Neutrophil (primary cell): Measurements from ENCODE around the gene OST4.

ENCODE experiments used
- H3K27ac ChIP-seq: fragments of 200-600 bp; sonication (generic); 2 replicates; pipeline ENCODE4 v1.5.1; 2016; ENCODE audit warnings: mild to moderate bottlenecking, moderate library complexity
- H3K27me3 ChIP-seq: fragments of 200-600 bp; sonication (generic); 2 replicates; pipeline ENCODE4 v1.6.0; 2016; ENCODE audit warnings: mild to moderate bottlenecking
- H3K36me3 ChIP-seq: fragments of 200-600 bp; sonication (generic); 2 replicates; pipeline ENCODE4 v1.5.1; 2017
- H3K4me1 ChIP-seq, 2 experiments: fragments of 200-600 bp in 1 of 2; sonication (generic) in 1 of 2; 1 replicate in 1 of 2; 2 replicates in 1 of 2; pipeline versions ENCODE4 v1.5.1 to v1.6.1; 2013 to 2016; ENCODE audit warnings: low read depth in 1 of 2, low read length in 1 of 2, mild to moderate bottlenecking in 1 of 2, moderate library complexity in 1 of 2; ENCODE audit not compliant: control insufficient read depth in 1 of 2, insufficient read depth in 1 of 2
- H3K4me3 ChIP-seq, 2 experiments: fragments of 200-600 bp in 1 of 2; sonication (generic) in 1 of 2; 1 replicate in 1 of 2; 2 replicates in 1 of 2; pipeline ENCODE4 v1.5.1; 2013 to 2016; ENCODE audit warnings: low read depth in 1 of 2, low read length in 1 of 2, mild to moderate bottlenecking in 1 of 2, moderate library complexity in 1 of 2
- H3K9me3 ChIP-seq: fragments of 200-600 bp; sonication (generic); 2 replicates; pipeline ENCODE4 v1.5.1; 2016
- TF ChIP-seq, protein P1 (sequence below): fragments of 200-600 bp; sonication (generic); IDR thresholded peaks from 2 replicates; pipeline ENCODE4 v1.5.1; 2016; ENCODE audit warnings: antibody characterized with exemption

OST4 gene

DNA sequence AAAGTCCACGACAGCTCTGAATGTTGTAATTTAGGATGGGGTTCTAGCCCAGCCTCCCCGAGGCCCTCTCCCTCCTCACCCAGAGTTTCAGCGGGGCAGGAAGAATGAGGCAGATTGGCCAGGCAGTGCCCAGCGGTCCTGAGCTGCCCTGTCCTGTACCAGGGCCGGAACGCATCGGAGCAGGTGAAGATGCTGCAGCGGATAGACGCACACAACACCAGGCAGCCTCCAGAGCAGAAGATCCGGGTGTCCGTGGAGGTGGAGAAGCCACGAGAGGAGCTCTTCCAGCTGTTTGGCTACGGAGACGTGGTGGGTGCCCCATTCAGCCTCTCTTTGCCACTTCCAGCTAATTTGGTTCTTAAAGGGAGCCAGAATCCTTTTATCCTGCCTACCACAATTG, 25.9 kb upstream of the OST4 start:
- no peak overlapping the region for H3K27ac ChIP-seq
- no peaks in the 10 kb centered on the region for H3K9me3 ChIP-seq
- TF ChIP-seq, protein P1, sequence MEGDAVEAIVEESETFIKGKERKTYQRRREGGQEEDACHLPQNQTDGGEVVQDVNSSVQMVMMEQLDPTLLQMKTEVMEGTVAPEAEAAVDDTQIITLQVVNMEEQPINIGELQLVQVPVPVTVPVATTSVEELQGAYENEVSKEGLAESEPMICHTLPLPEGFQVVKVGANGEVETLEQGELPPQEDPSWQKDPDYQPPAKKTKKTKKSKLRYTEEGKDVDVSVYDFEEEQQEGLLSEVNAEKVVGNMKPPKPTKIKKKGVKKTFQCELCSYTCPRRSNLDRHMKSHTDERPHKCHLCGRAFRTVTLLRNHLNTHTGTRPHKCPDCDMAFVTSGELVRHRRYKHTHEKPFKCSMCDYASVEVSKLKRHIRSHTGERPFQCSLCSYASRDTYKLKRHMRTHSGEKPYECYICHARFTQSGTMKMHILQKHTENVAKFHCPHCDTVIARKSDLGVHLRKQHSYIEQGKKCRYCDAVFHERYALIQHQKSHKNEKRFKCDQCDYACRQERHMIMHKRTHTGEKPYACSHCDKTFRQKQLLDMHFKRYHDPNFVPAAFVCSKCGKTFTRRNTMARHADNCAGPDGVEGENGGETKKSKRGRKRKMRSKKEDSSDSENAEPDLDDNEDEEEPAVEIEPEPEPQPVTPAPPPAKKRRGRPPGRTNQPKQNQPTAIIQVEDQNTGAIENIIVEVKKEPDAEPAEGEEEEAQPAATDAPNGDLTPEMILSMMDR = no peak
- no peak overlapping the region for H3K4me3 ChIP-seq
- no peaks in the 10 kb centered on the region for H3K36me3 ChIP-seq
- peaks cover 11 to 12% of the 10 kb centered on the region in 2 experiments for H3K4me1 ChIP-seq
- H3K27me3 ChIP-seq = no peaks in the 10 kb centered on the region

DNA sequence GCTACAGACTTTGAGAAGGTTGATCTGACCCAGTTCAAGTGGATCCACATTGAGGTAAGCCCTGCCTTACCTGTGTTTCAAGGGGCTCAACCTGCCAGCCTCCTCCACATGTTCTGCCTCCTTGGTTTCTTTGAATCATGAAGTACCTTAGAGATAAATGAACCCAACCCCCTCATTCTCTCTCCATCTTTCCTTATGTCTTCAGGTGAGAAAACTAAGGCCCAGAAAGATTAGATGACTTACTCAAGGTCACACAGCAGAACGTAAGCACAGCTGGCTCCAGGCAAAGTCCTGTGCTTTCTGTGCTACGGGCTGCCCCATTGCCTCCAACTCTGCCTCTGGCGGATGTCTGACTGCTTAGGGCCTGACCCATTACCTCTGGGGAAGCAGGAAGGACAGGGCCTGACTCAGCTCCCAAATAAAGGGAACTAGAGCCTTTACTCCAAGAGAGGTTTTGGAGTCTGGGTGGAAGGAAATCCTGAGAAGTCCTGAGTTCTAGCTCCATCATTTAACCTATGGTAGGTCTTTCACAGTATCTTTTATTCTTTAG, 25.4 kb upstream of the OST4 start:
- no peaks in the 10 kb centered on the region for H3K36me3 ChIP-seq
- no peaks in the 10 kb centered on the region for H3K9me3 ChIP-seq
- no peaks in the 10 kb centered on the region for H3K27me3 ChIP-seq
- H3K27ac ChIP-seq = peak overlapping the region; percentile 17
- TF ChIP-seq, protein P1 = no peak
- peaks cover 11 to 12% of the 10 kb centered on the region in 2 experiments for H3K4me1 ChIP-seq
- no peak overlapping the region for H3K4me3 ChIP-seq

DNA sequence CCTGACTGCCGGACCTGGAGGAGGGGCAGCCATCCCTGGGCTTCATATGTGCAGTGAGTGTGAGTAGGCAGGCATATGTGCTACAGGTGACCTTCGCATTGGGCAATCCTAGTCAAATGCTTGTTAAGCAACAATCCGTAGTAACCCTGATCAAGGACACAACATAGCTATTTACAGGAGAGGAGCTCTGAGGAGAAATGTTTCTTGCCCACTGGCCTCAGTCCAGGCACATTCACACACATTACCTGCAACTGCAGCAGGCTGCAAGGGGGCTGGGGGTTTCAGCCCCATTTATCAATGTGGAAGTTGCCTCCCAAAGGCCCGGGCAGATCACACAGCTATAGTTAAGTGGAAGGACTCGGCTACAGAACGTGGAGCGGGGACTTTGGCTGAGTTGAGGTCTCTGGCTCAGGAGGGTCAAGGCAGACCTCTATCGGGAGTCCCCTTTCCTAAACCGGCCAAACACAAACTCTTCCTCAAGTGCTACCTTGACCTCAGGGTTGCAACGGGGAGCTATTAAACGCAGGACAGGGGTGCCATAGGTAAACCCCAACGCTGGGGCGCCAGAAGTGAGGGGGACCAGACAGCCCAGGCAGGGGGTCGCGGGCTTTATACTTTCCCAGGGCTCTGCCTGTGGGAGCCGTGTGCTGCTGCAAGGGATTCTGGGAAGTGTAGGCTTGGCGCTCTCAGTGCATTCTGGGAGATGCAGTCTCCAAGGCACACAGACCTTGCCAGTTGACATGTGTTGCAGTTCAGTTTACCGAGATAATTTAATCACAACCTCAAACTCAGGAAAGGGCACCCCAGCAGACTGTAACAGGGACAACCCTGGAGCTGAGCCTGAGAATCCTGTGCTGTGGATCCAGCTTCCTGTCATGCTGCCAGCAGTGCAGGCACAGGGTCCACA, 24.5 kb upstream of the OST4 start:
- H3K36me3 ChIP-seq = no peaks in the 10 kb centered on the region
- H3K4me1 ChIP-seq = peaks cover 11 to 12% of the 10 kb centered on the region in 2 experiments
- H3K27me3 ChIP-seq = no peaks in the 10 kb centered on the region
- H3K27ac ChIP-seq = no peak overlapping the region
- H3K9me3 ChIP-seq = no peaks in the 10 kb centered on the region
- H3K4me3 ChIP-seq = peak overlapping the region; percentile 45 to 47
- TF ChIP-seq, protein P1 = no peak

DNA sequence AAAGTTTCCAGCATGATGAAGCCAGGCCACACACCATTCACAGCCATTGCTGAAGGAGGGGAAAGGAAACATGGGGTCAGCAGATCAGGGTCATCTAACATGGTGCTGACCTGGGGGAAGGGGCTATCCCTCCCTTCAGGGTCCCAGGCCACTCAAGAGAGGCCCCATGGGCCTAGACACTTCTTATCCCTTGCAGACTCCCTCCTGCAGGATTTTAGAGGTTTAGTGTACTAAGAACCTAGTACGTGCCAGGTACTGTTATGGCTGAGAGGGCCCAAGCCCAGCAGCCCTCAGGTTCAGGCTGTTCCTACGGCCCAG, 23.9 kb upstream of the OST4 start:
- Histone ChIP-seq H3K36me3 (no peaks in the 10 kb centered on the region), H3K27me3 (no peaks in the 10 kb centered on the region), H3K27ac (no peak overlapping the region), H3K4me3 (no peak overlapping the region), H3K9me3 (no peaks in the 10 kb centered on the region), H3K4me1 (peaks cover 11 to 12% of the 10 kb centered on the region in 2 experiments)
- TF ChIP-seq, protein P1 = no peak

DNA sequence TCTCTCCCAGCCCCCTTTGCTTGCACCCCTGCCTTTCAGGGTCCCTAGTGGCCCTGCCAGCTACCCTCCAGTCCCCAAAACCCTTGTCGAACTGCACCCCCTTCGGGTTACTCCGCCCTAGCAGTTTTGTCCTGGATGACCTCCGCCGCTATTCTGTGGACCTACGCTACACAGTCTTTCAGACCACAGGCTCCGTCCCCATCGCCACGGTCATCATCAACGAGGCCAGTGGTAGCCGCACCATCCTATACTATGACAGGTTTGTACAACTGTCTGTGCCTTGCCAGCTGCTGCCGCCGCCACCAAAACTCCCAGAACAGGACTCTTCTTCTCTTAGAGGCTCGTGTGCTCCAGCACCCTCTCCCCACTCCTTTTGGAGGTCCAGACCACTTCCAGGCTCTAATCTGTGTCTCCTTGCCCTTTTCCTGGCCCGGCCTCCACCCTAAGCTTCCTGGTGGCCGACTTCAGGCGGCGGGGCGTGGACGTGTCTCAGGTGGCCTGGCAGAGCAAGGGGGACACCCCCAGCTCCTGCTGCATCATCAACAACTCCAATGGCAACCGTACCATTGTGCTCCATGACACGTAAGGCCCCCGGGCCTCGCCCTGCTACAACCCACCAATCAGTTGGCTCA, 23.0 kb upstream of the OST4 start:
- Histone ChIP-seq H3K4me1 (peaks cover 11 to 12% of the 10 kb centered on the region in 2 experiments), H3K27me3 (no peaks in the 10 kb centered on the region), H3K27ac (no peak overlapping the region), H3K9me3 (no peaks in the 10 kb centered on the region), H3K36me3 (no peaks in the 10 kb centered on the region), H3K4me3 (no peak overlapping the region)
- TF ChIP-seq, protein P1 = no peak
